Measurements from ENCODE around the gene C3orf33. TPM values are rescaled to one million over a fixed set of nuclear protein-coding genes. Genes with fewer than 3 reads are reported as not detected.

C3orf33 gene
- total RNA-seq, 2 donors from 2014 or later: 4.9 to 7.6 TPM

DNA sequence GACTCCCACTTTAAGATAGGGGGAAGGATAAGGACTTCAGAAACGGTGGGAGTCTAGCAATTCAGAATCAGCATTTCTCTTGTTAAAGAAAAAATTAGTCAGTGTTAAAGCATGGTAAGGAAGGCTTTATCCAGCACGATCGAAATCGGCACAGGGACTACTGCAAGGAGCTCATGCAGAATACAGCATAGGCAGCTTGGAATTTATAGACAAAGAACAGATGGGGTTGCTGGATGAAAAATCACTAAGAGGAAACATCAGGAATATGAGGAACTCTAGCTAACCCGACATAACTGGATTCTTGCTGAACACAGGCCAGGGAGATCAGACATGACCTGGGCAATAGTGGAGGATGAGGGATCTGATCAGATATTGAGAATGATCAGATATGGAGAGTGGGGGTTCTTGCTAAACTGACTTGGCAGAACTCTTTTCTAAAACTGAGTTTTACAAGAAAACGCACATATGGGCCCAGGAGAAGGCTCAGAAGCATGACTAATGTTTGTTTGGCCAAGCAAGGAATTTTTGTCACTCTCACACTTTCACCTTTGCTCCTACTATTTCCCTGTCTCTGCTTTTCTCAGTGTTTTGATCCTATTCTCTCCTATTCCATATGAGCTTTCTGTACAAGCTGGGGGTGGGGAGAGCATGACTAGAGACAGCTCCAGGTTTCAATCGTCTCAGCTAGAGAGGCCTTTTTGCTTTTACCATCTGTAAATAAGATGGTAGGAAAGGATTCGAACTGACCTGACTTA is 57.3 kb downstream of the C3orf33 start:
- Histone ChIP-seq H3K27ac (no peak overlapping the region), H3K4me3 (no peak overlapping the region), H3K4me1 (replicated peaks) (no peaks in the 10 kb centered on the region), H3K36me3 (no peaks in the 10 kb centered on the region), H3K9me3 (no peaks in the 10 kb centered on the region), H3K27me3 (replicated peaks; ENCODE audit: insufficient read depth) (no peaks in the 10 kb centered on the region)
- 53% methylated on average over 8 of the region's 8 CpGs for WGBS
- TF ChIP-seq POLR2AphosphoS5 (IDR thresholded peaks at IDR 0.05) (no peak), POLR2A (IDR thresholded peaks at IDR 0.05) (no peak)
- TF ChIP-seq, protein P1, sequence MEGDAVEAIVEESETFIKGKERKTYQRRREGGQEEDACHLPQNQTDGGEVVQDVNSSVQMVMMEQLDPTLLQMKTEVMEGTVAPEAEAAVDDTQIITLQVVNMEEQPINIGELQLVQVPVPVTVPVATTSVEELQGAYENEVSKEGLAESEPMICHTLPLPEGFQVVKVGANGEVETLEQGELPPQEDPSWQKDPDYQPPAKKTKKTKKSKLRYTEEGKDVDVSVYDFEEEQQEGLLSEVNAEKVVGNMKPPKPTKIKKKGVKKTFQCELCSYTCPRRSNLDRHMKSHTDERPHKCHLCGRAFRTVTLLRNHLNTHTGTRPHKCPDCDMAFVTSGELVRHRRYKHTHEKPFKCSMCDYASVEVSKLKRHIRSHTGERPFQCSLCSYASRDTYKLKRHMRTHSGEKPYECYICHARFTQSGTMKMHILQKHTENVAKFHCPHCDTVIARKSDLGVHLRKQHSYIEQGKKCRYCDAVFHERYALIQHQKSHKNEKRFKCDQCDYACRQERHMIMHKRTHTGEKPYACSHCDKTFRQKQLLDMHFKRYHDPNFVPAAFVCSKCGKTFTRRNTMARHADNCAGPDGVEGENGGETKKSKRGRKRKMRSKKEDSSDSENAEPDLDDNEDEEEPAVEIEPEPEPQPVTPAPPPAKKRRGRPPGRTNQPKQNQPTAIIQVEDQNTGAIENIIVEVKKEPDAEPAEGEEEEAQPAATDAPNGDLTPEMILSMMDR (IDR thresholded peaks at IDR 0.05): no peak
- DNase-seq (ENCODE audit: low spot score): no peak
- intact Hi-C loops (cut with DNase I): no loop called here

DNA sequence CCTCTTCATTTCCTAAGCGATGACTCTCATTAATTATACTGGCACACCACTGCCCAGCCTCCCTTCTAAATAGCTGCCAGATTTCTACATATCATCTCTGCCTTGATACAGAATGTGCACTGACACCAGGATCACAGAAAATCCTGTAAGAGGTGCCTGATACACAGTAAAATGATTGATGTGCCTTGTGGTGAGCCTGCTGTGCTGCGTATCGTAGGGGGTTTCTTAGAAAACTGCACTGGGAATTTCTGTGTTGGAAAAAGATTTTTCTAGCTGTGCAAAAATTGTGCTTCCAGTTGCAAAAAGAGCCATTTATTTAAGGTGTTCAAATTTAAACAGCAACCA is 58.2 kb downstream of the C3orf33 start:
- WGBS: 95% methylated on average over 3 of the region's 3 CpGs
- intact Hi-C loops (cut with DNase I): no loop called here
- no peaks in the 10 kb centered on the region for H3K27me3 ChIP-seq (replicated peaks; ENCODE audit: insufficient read depth)

DNA sequence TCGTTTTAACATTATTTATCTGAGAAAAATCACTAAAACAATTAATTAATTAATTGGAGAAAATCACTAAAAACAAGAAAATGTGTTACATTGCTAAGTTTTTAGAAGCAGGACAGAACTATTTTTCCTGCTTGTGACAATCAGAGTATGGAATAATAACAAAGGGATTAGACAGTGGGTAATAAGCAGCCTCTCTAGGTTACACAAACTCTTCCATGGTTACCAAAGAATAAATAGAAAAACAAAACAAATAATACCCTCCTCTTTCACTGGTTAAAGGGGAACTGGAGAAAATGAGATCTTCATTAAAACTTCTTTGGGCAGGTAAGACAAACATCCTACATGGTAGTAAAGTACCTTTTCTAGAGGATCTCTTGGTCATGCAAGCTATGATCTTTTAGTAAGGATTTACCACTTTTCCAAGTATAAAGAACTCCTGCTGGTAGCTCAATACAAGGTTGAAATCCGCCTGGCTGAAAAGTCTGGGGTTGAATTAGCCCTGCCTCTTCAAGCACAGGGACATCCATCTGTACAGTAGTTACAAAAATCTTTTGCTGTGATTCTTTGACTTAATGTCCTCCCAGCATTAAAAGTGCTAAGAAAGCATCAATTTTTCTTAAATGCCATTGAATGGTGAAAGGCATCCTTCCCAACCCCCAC is 58.7 kb downstream of the C3orf33 start:
- H3K27me3 ChIP-seq (replicated peaks; ENCODE audit: insufficient read depth): no peaks in the 10 kb centered on the region
- TF ChIP-seq, protein P1 (IDR thresholded peaks at IDR 0.05): no peak
- TF ChIP-seq POLR2A (IDR thresholded peaks at IDR 0.05) (no peak), POLR2AphosphoS5 (IDR thresholded peaks at IDR 0.05) (no peak)
- intact Hi-C loops (cut with DNase I): no loop called here
- no peaks in the 10 kb centered on the region for H3K36me3 ChIP-seq
- H3K27ac ChIP-seq: no peak overlapping the region
- no peaks in the 10 kb centered on the region for H3K4me1 ChIP-seq (replicated peaks)
- no peak for DNase-seq (ENCODE audit: low spot score)
- 84% methylated on average over 2 of the region's 2 CpGs for whole genome bisulfite sequencing
- H3K4me3 ChIP-seq: no peak overlapping the region
- no peaks in the 10 kb centered on the region for H3K9me3 ChIP-seq

More for the DNA sequence above, 58.2 kb downstream of the C3orf33 start:
- Histone ChIP-seq H3K4me1 (replicated peaks) (no peaks in the 10 kb centered on the region), H3K36me3 (no peaks in the 10 kb centered on the region), H3K4me3 (no peak overlapping the region), H3K27ac (no peak overlapping the region), H3K9me3 (no peaks in the 10 kb centered on the region)
- TF ChIP-seq POLR2AphosphoS5 (IDR thresholded peaks at IDR 0.05): no peak
- DNase-seq (ENCODE audit: low spot score): no peak

DNA sequence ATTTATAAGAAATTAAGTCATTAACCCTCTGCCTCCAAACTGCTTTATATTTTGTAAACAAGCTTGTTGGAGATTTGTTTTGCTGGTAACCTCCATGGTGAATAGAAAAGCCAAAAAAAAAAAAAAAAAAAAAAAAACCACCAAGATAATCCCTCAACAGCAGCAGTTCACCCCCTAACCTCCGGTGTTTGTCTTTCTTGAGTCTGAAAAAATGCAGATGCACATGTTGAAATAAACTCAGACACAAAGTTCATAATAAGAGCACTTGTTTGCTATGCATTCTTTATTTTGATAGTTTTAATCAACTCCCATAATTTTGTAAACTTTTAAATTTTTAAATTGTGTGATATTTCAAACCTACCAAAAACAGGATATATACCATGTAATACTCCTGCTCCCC is 59.4 kb downstream of the C3orf33 start:
- no peak for DNase-seq (ENCODE audit: low spot score)
- intact Hi-C loops (cut with DNase I): no loop called here

DNA sequence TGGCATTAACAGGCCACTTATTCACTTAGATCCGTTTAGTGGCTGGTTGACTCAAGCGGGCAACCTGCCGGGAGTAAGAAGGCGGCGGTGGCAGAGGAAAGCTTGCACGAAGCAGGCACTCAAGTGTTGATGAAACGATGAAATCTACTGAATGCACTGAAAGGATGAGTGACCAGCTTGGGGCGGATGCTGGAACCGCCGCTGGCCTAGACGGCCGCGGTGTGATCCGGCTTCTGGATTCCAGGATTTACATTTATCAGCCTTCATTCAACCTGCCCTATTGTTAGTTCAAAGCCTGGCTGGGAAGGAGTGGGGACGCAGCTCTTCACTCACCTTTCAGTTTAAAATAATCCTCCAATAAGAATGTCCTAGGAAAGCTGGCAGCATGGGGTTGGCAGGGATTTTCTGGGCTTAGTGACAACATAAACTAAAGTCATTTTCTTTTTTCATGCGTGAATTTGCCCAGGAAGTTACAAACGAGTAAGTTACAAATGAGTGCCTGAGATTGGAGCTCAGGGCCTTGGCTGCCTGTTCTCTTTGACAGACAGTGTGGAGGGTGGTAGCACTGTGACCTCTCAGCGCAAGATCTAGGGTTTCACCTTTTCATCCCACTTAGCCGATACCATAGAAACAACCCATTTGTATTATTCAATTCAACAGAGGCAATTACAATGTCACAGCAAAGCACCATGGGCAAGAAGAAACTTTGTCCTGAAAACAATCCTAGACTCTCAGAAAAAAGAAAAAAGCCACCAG is 60.1 kb downstream of the C3orf33 start:
- Histone ChIP-seq H3K9me3 (no peaks in the 10 kb centered on the region), H3K4me1 (replicated peaks) (no peaks in the 10 kb centered on the region), H3K4me3 (peak overlapping the region in 1 of 2 donors; percentile 49), H3K36me3 (no peaks in the 10 kb centered on the region), H3K27ac (no peak overlapping the region), H3K27me3 (replicated peaks; ENCODE audit: insufficient read depth) (no peaks in the 10 kb centered on the region)
- TF ChIP-seq, protein P1 (IDR thresholded peaks at IDR 0.05): no peak
- no peak for TF ChIP-seq POLR2A (IDR thresholded peaks at IDR 0.05)
- no peak for DNase-seq (ENCODE audit: low spot score)
- intact Hi-C loops (cut with DNase I): no loop called here
- 28% methylated on average over 19 of the region's 19 CpGs for WGBS

More for the DNA sequence above, 59.4 kb downstream of the C3orf33 start:
- H3K27ac ChIP-seq: no peak overlapping the region
- TF ChIP-seq POLR2AphosphoS5 (IDR thresholded peaks at IDR 0.05) (no peak), POLR2A (IDR thresholded peaks at IDR 0.05) (no peak)
- TF ChIP-seq, protein P1 (IDR thresholded peaks at IDR 0.05): no peak
- 94% methylated on average over 1 of the region's 1 CpG for WGBS
- no peaks in the 10 kb centered on the region for H3K27me3 ChIP-seq (replicated peaks; ENCODE audit: insufficient read depth)
- H3K9me3 ChIP-seq: no peaks in the 10 kb centered on the region
- no peaks in the 10 kb centered on the region for H3K36me3 ChIP-seq
- H3K4me1 ChIP-seq (replicated peaks): no peaks in the 10 kb centered on the region
- H3K4me3 ChIP-seq: no peak overlapping the region
